ENCODE results near the gene PALD1.

DNA sequence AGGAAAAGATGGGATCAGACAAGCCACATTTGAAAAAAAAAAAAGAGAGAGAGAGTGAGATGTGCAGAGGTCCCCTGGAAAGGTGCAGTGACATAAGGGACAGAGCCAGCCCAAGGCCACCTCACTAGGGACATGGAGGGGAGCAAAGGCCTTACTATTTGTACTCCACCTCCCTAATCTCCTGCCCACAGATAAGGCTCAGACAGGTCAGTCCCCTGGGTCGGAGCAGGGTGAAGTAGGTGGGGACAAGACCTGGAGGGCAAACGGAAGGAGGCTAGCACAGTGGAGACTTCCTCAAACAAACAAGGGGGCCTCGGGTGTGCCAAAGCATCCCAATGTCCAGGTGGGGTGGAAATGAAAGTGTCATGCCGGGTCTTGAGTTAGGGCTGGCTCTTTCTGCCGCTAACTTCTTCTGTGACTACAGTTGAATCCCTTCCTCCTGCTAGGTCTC, 117.0 kb downstream of the PALD1 start:
- TF ChIP-seq, protein P1, sequence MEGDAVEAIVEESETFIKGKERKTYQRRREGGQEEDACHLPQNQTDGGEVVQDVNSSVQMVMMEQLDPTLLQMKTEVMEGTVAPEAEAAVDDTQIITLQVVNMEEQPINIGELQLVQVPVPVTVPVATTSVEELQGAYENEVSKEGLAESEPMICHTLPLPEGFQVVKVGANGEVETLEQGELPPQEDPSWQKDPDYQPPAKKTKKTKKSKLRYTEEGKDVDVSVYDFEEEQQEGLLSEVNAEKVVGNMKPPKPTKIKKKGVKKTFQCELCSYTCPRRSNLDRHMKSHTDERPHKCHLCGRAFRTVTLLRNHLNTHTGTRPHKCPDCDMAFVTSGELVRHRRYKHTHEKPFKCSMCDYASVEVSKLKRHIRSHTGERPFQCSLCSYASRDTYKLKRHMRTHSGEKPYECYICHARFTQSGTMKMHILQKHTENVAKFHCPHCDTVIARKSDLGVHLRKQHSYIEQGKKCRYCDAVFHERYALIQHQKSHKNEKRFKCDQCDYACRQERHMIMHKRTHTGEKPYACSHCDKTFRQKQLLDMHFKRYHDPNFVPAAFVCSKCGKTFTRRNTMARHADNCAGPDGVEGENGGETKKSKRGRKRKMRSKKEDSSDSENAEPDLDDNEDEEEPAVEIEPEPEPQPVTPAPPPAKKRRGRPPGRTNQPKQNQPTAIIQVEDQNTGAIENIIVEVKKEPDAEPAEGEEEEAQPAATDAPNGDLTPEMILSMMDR (IDR thresholded peaks at IDR 0.05) = no peak
- TF ChIP-seq POLR2A (IDR thresholded peaks at IDR 0.05) (no peak), EP300 (IDR thresholded peaks at IDR 0.05) (no peak), POLR2AphosphoS5 (IDR thresholded peaks at IDR 0.05) (no peak)

All from suprapubic skin (tissue), 4 donors.